ENCODE data around the gene ASMTL.

DNA sequence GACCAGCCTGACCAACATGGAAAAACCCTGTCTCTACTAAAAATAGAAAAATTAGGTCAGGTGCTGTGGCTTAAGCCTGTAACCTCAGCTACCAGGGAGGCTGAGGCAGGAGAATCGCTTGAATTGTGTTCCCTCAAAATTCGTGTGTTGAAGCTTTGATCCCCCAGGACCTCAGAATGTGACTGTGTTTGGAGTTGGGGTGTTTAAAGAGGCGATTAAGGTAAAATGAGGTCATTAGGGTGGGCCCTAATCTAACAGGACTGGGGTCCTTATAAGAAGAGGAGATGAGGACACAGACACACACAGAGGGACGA is 84.4 kb downstream of the ASMTL start:
- TF ChIP-seq, protein P1, sequence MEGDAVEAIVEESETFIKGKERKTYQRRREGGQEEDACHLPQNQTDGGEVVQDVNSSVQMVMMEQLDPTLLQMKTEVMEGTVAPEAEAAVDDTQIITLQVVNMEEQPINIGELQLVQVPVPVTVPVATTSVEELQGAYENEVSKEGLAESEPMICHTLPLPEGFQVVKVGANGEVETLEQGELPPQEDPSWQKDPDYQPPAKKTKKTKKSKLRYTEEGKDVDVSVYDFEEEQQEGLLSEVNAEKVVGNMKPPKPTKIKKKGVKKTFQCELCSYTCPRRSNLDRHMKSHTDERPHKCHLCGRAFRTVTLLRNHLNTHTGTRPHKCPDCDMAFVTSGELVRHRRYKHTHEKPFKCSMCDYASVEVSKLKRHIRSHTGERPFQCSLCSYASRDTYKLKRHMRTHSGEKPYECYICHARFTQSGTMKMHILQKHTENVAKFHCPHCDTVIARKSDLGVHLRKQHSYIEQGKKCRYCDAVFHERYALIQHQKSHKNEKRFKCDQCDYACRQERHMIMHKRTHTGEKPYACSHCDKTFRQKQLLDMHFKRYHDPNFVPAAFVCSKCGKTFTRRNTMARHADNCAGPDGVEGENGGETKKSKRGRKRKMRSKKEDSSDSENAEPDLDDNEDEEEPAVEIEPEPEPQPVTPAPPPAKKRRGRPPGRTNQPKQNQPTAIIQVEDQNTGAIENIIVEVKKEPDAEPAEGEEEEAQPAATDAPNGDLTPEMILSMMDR (IDR thresholded peaks at IDR 0.05) = no peak
- TF ChIP-seq EZH2 (IDR thresholded peaks at IDR 0.05) = no peak
- TF ChIP-seq EZH2phosphoT487 (IDR thresholded peaks at IDR 0.05) = no peak
